Panc1 (cell line): ENCODE measurements around the gene SCFD1. TPM values are rescaled to one million over a fixed set of nuclear protein-coding genes. Genes with fewer than 3 reads are reported as not detected.

Experiments used
- ATAC-seq: fragments of 200-7000 bp; cut with Tn5 transposase; 2 replicates; pipeline ENCODE4 v1.9.1; 2020; ENCODE audit warnings: mild to moderate bottlenecking, moderate library complexity
- BruUV-seq: library from RNA; stranded (reverse); fragments of 400-500 nt; replicated peaks from 2 replicates; lab custom pipeline; 2021; lab: Mats Ljungman, UMichigan
- CTCF ChIA-PET: fragments of 300-600 bp; sonication (Branson Sonifier 250); formaldehyde crosslinking; loops from one replicate; lab custom pipeline; 2022; ENCODE audit warnings: antibody characterized with exemption; lab: Charles Lee
- POLR2A ChIA-PET: fragments of 300-600 bp; sonication (Branson Sonifier 250); formaldehyde crosslinking; loops from one replicate; lab custom pipeline; 2022; ENCODE audit warnings: antibody characterized with exemption; lab: Charles Lee
- DNase-seq: peaks from one replicate; pipeline ENCODE4 v3.0.0-alpha.2; 2010; ENCODE audit warnings: low read depth, low spot score
- H3K27ac ChIP-seq: 2 replicates; pipeline ENCODE4 v1.5.1; 2011; ENCODE audit warnings: mild to moderate bottlenecking, low read length, inconsistent platforms
- H3K27me3 ChIP-seq: fragments of 200-500 bp; sonication (Bioruptor generic); 2 replicates; pipeline ENCODE4 v1.6.0; 2014; ENCODE audit warnings: low read length, inconsistent platforms; ENCODE audit not compliant: control insufficient read depth, insufficient read depth
- H3K36me3 ChIP-seq: fragments of 200-500 bp; sonication (Bioruptor generic); 2 replicates; pipeline ENCODE4 v1.5.1; 2014; ENCODE audit warnings: inconsistent platforms, mild to moderate bottlenecking, low read length, moderate library complexity; ENCODE audit not compliant: control insufficient read depth, insufficient read depth
- H3K4me1 ChIP-seq: 2 replicates; pipeline ENCODE4 v1.5.1; 2011; ENCODE audit warnings: inconsistent platforms, mild to moderate bottlenecking, low read length, moderate library complexity; ENCODE audit not compliant: control insufficient read depth, insufficient read depth
- H3K4me3 ChIP-seq, 2 experiments: 2 replicates each; pipeline ENCODE4 v1.5.1; 2011 to 2012; ENCODE audit warnings: low read depth in 2 of 2, low read length in 2 of 2, mild to moderate bottlenecking in 2 of 2, inconsistent platforms in 1 of 2, moderate library complexity in 1 of 2
- H3K9me3 ChIP-seq: fragments of 200-500 bp; sonication (Bioruptor generic); 2 replicates; pipeline ENCODE4 v1.5.1; 2014; ENCODE audit warnings: low read depth, mild to moderate bottlenecking, inconsistent platforms, low read length, moderate library complexity; ENCODE audit not compliant: control insufficient read depth, insufficient read depth
- POLR2AphosphoS5 ChIP-seq: IDR thresholded peaks from 2 replicates; pipeline ENCODE4 v1.6.1; 2012; ENCODE audit warnings: mild to moderate bottlenecking, low read depth, low read length, moderate library complexity
- SIN3A ChIP-seq: IDR thresholded peaks from 2 replicates; pipeline ENCODE4 v1.6.1; 2012; ENCODE audit warnings: low read depth, mild to moderate bottlenecking, low read length, moderate library complexity, borderline replicate concordance; ENCODE audit not compliant: insufficient read depth
- TCF7L2 ChIP-seq: IDR thresholded peaks from 2 replicates; pipeline ENCODE4 v1.6.1; 2011; ENCODE audit warnings: mild to moderate bottlenecking, low read depth, low read length, inconsistent platforms
- in situ Hi-C: cut with HindIII; loops from 2 replicates; pipeline ENCODE4 v1.10.0; 2016; ENCODE audit warnings: low sequenced_read_pairs, low pct_unique_long_range_greater_than_20kb
- intact Hi-C: fragments of 100-400 bp; cut with micrococcal nuclease; formaldehyde crosslinking; loops from one replicate; pipeline ENCODE4 v1.10.0; 2022; ENCODE audit not compliant: unreplicated experiment
- total RNA-seq: library from RNA; stranded (reverse); gene quantifications from one replicate; pipeline ENCODE4 v1.2.1, GENCODE V29; 2021; ENCODE audit not compliant: unreplicated experiment
- TF ChIP-seq, protein P1 (sequence below), 2 experiments: IDR thresholded peaks; 2 replicates each; pipeline ENCODE4 v1.6.1; 2011 to 2012; ENCODE audit warnings: low read depth in 2 of 2, control low read depth in 1 of 2, low read length in 1 of 2, mild to moderate bottlenecking in 1 of 2, moderate library complexity in 1 of 2; ENCODE audit not compliant: insufficient read depth in 1 of 2
- TF ChIP-seq, protein P2 (sequence below): fragments of 450-650 bp; IDR thresholded peaks from 2 replicates; pipeline ENCODE4 v1.5.1; 2017; ENCODE audit warnings: mild to moderate bottlenecking

Gene SCFD1
- total RNA-seq, 1 experiment from 2014 or later = 43.8 TPM

DNA sequence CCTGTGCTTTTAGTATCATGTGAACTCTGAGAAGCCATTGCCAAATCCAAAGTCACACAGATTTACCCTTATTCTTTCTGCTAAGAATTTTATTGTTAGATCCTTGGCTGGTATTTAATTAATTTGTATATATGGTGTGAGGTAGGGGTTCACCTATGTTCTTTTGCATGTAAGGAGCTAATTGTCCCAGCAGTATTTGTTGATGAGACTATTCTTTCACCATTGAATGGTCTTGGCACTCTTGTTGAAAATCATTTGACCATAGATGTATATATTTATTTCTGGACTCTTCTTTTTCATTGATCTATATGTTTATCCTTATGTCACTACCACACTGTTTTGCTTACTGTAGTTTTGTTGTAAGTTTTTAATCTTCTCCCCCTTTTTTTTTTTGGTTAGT is 36.9 kb upstream of the SCFD1 start:
- Histone ChIP-seq H3K4me1 (peaks cover 3% of the 10 kb centered on the region; the same call in 1 of the 2 replicates), H3K4me3 (no peak overlapping the region), H3K27me3 (no peaks in the 10 kb centered on the region), H3K36me3 (peaks cover 18% of the 10 kb centered on the region; the same call in 1 of the 2 replicates), H3K27ac (no peak overlapping the region), H3K9me3 (peaks cover 2% of the 10 kb centered on the region; the same call in 1 of the 2 replicates)
- DNase-seq = no peak
- intact Hi-C loops (no loop called here), in situ Hi-C loops (no loop called here)
- no peak for TF ChIP-seq POLR2AphosphoS5
- TF ChIP-seq, protein P1, sequence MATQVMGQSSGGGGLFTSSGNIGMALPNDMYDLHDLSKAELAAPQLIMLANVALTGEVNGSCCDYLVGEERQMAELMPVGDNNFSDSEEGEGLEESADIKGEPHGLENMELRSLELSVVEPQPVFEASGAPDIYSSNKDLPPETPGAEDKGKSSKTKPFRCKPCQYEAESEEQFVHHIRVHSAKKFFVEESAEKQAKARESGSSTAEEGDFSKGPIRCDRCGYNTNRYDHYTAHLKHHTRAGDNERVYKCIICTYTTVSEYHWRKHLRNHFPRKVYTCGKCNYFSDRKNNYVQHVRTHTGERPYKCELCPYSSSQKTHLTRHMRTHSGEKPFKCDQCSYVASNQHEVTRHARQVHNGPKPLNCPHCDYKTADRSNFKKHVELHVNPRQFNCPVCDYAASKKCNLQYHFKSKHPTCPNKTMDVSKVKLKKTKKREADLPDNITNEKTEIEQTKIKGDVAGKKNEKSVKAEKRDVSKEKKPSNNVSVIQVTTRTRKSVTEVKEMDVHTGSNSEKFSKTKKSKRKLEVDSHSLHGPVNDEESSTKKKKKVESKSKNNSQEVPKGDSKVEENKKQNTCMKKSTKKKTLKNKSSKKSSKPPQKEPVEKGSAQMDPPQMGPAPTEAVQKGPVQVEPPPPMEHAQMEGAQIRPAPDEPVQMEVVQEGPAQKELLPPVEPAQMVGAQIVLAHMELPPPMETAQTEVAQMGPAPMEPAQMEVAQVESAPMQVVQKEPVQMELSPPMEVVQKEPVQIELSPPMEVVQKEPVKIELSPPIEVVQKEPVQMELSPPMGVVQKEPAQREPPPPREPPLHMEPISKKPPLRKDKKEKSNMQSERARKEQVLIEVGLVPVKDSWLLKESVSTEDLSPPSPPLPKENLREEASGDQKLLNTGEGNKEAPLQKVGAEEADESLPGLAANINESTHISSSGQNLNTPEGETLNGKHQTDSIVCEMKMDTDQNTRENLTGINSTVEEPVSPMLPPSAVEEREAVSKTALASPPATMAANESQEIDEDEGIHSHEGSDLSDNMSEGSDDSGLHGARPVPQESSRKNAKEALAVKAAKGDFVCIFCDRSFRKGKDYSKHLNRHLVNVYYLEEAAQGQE (IDR thresholded peaks at IDR 0.05; ENCODE audit: insufficient read depth in 1 of 2, low read depth in 2 of 2, low read length in 1 of 2) = no peak
- no peak for TF ChIP-seq SIN3A
- TF ChIP-seq TCF7L2 = no peak
- TF ChIP-seq, protein P2, sequence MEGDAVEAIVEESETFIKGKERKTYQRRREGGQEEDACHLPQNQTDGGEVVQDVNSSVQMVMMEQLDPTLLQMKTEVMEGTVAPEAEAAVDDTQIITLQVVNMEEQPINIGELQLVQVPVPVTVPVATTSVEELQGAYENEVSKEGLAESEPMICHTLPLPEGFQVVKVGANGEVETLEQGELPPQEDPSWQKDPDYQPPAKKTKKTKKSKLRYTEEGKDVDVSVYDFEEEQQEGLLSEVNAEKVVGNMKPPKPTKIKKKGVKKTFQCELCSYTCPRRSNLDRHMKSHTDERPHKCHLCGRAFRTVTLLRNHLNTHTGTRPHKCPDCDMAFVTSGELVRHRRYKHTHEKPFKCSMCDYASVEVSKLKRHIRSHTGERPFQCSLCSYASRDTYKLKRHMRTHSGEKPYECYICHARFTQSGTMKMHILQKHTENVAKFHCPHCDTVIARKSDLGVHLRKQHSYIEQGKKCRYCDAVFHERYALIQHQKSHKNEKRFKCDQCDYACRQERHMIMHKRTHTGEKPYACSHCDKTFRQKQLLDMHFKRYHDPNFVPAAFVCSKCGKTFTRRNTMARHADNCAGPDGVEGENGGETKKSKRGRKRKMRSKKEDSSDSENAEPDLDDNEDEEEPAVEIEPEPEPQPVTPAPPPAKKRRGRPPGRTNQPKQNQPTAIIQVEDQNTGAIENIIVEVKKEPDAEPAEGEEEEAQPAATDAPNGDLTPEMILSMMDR = no peak
- no TSS peak for BruUV-seq
- ChIA-PET CTCF (no interaction called here), POLR2A (no interaction called here)
- ATAC-seq = no peak

DNA sequence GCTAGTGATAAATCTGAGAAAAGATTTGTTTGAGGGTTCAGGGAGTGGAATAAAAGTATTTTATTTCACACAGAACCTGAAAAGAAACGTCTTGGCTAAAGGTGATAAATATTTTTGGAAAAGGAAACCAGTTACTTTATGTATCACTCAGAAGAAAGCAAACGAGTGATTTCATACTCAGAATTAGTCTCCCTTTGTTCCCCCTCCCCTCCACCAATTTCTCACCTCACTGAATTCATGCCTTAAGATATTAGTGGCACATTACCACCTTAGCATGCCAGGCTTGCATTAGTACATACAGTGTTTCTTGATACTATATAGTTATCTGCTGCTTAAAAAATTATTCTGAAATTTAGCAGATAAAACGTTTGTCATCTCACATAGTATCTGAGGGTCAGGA is 35.0 kb upstream of the SCFD1 start:
- no peaks in the 10 kb centered on the region for H3K27me3 ChIP-seq
- POLR2A ChIA-PET = no interaction called here
- TF ChIP-seq SIN3A = no peak
- no peak for TF ChIP-seq TCF7L2
- TF ChIP-seq, protein P2 = no peak
- TF ChIP-seq, protein P1 (IDR thresholded peaks at IDR 0.05; ENCODE audit: insufficient read depth in 1 of 2, low read depth in 2 of 2, low read length in 1 of 2) = no peak
- TF ChIP-seq POLR2AphosphoS5 = no peak
- in situ Hi-C loops = no loop called here
- no peak overlapping the region for H3K4me3 ChIP-seq
- H3K27ac ChIP-seq = no peak overlapping the region
- H3K4me1 ChIP-seq = no peaks in the 10 kb centered on the region
- ATAC-seq (no peak), DNase-seq (no peak)
- H3K36me3 ChIP-seq = peaks cover 20% of the 10 kb centered on the region; the same call in 1 of the 2 replicates
- BruUV-seq = no TSS peak
- CTCF ChIA-PET = no interaction called here
- H3K9me3 ChIP-seq = peaks cover 2% of the 10 kb centered on the region; the same call in 1 of the 2 replicates
- intact Hi-C loops = no loop called here
